GM23338 (cell line): Measurements from ENCODE around the gene SDHAF3. TPM values are rescaled to one million over a fixed set of nuclear protein-coding genes. Genes with fewer than 3 reads are reported as not detected.

ENCODE experiments used
- ATAC-seq: fragments of 200-7000 bp; cut with Tn5 transposase; 3 replicates; pipeline ENCODE4 v1.9.1; 2020
- DNase-seq: peaks from one replicate; pipeline ENCODE4 v3.0.0-alpha.2; 2015; ENCODE audit warnings: low spot score
- H2AFZ ChIP-seq: fragments of 200-600 bp; sonication (generic); 2 replicates; pipeline ENCODE4 v1.8.0; 2016; ENCODE audit warnings: antibody characterized with exemption, mild to moderate bottlenecking, moderate library complexity
- H3F3A ChIP-seq: fragments of 200-600 bp; sonication (generic); replicated peaks from 2 replicates; pipeline ENCODE4 v1.8.0; 2017; ENCODE audit warnings: antibody characterized with exemption, mixed run types, low read depth
- H3K27ac ChIP-seq: fragments of 200-600 bp; sonication (generic); 2 replicates; pipeline ENCODE4 v1.6.1; 2016; ENCODE audit warnings: low read depth
- H3K27me3 ChIP-seq: fragments of 200-600 bp; sonication (generic); 2 replicates; pipeline ENCODE4 v1.8.0; 2016; ENCODE audit warnings: mild to moderate bottlenecking, mixed run types, moderate library complexity; ENCODE audit not compliant: insufficient read depth
- H3K36me3 ChIP-seq: fragments of 200-600 bp; sonication (generic); 2 replicates; pipeline ENCODE4 v1.8.0; 2016; ENCODE audit warnings: mild to moderate bottlenecking; ENCODE audit not compliant: insufficient read depth
- H3K4me1 ChIP-seq: fragments of 200-600 bp; sonication (generic); 2 replicates; pipeline ENCODE4 v1.8.0; 2016; ENCODE audit warnings: mild to moderate bottlenecking, moderate library complexity; ENCODE audit not compliant: insufficient read depth
- H3K4me2 ChIP-seq: fragments of 200-600 bp; sonication (generic); 2 replicates; pipeline ENCODE4 v1.7.1; 2017; ENCODE audit warnings: mixed run types
- H3K4me3 ChIP-seq: fragments of 200-600 bp; sonication (generic); 2 replicates; pipeline ENCODE4 v1.6.1; 2016; ENCODE audit warnings: mixed run types
- H3K79me2 ChIP-seq: fragments of 200-600 bp; sonication (generic); replicated peaks from 2 replicates; pipeline ENCODE4 v1.8.0; 2017; ENCODE audit warnings: mild to moderate bottlenecking; ENCODE audit not compliant: insufficient read depth
- H3K9me2 ChIP-seq: fragments of 200-600 bp; sonication (generic); 2 replicates; pipeline ENCODE4 v1.8.0; 2017; ENCODE audit not compliant: insufficient read depth
- H4K20me1 ChIP-seq: fragments of 200-600 bp; sonication (generic); replicated peaks from 2 replicates; pipeline ENCODE4 v1.8.0; 2017; ENCODE audit warnings: mild to moderate bottlenecking; ENCODE audit not compliant: insufficient read depth
- H3K27ac Mint-ChIP-seq: 2 replicates; pipeline ENCODE4 v1.8.0; 2020; ENCODE audit warnings: inconsistent platforms, mild to moderate bottlenecking, moderate library complexity, mixed read lengths
- H3K27me3 Mint-ChIP-seq: 3 replicates; pipeline ENCODE4 v1.8.0; 2022; ENCODE audit warnings: low read depth, mild to moderate bottlenecking, moderate library complexity, mixed read lengths, inconsistent platforms; ENCODE audit not compliant: insufficient read depth, poor library complexity
- H3K36me3 Mint-ChIP-seq: 3 replicates; pipeline ENCODE4 v1.8.0; 2021; ENCODE audit warnings: low read depth, mild to moderate bottlenecking, inconsistent platforms, moderate library complexity, mixed read lengths
- H3K4me1 Mint-ChIP-seq: 3 replicates; pipeline ENCODE4 v1.8.0; 2020; ENCODE audit warnings: mild to moderate bottlenecking, inconsistent platforms, mixed read lengths
- H3K4me3 Mint-ChIP-seq: 3 replicates; pipeline ENCODE4 v1.8.0; 2021; ENCODE audit warnings: moderate library complexity, mild to moderate bottlenecking, inconsistent platforms, mixed read lengths
- H3K9me3 Mint-ChIP-seq: 3 replicates; pipeline ENCODE4 v1.8.0; 2020; ENCODE audit warnings: moderate library complexity, mild to moderate bottlenecking, inconsistent platforms, mixed read lengths
- CTCF ChIP-seq, 2 experiments: fragments of 200-600 bp in 1 of 2; sonication (generic) in 1 of 2; conservative IDR thresholded peaks; 2 replicates each; pipeline versions ENCODE4 v1.5.1 to v1.6.1; 2016 to 2017; ENCODE audit warnings: antibody characterized with exemption in 2 of 2, low read depth in 2 of 2, mild to moderate bottlenecking in 2 of 2, moderate library complexity in 1 of 2
- ETS1 ChIP-seq: IDR thresholded peaks from 2 replicates; pipeline ENCODE4 v1.6.1; 2016; ENCODE audit warnings: antibody characterized with exemption
- JUNB ChIP-seq: IDR thresholded peaks from one replicate; pipeline ENCODE4 v1.6.1; 2016; ENCODE audit warnings: antibody characterized with exemption; ENCODE audit not compliant: unreplicated experiment
- POLR2AphosphoS5 ChIP-seq: IDR thresholded peaks from 2 replicates; pipeline ENCODE4 v1.6.1; 2016; ENCODE audit warnings: antibody characterized with exemption, low read depth
- REST ChIP-seq: IDR thresholded peaks from one replicate; pipeline ENCODE4 v1.6.1; 2018; ENCODE audit warnings: antibody characterized with exemption; ENCODE audit not compliant: unreplicated experiment
- ZNF114 ChIP-seq: fragments of 250-450 bp; sonication (Bioruptor Pico); IDR thresholded peaks from 2 replicates; pipeline ENCODE4 v1.5.0; 2020; ENCODE audit warnings: mild to moderate bottlenecking, moderate library complexity
- ZNF331 ChIP-seq: fragments of 250-450 bp; sonication (Bioruptor Pico); IDR thresholded peaks from 2 replicates; pipeline ENCODE4 v1.5.0; 2020; ENCODE audit warnings: low read depth, mild to moderate bottlenecking, moderate library complexity
- ZNF462 ChIP-seq: fragments of 250-450 bp; sonication (Bioruptor Pico); IDR thresholded peaks from 2 replicates; pipeline ENCODE4 v1.5.0; 2020; ENCODE audit warnings: mild to moderate bottlenecking, moderate library complexity
- polyA plus RNA-seq: library from polyadenylated mRNA; unstranded; fragments of >200 nt; fragmentation: Nextera tagmentation; extraction: Ambion mirVana; gene quantifications from 2 replicates; pipeline ENCODE4 v1.2.1, GENCODE V29; 2016
- total RNA-seq: library from RNA; depleted of rRNA; stranded (reverse); fragments of >200 nt; shearing (Covaris generic); gene quantifications from 2 replicates; pipeline ENCODE4 v1.2.3, GENCODE V29; 2014

SDHAF3 gene
- total and polyA plus RNA-seq, 2 experiments from 2014 or later = 35.5 to 123 TPM

- H3K4me1 Mint-ChIP-seq = peaks cover 5% of the 10 kb centered on the region; the same call in 1 of the 3 replicates
- H3K79me2 ChIP-seq = no peaks in the 10 kb centered on the region
- H3K36me3 Mint-ChIP-seq = peaks cover 25% of the 10 kb centered on the region
- H3K27me3 ChIP-seq = no peaks in the 10 kb centered on the region
- H4K20me1 ChIP-seq = no peaks in the 10 kb centered on the region
- H3K9me2 ChIP-seq = peaks cover 10% of the 10 kb centered on the region; the same call in 1 of the 2 replicates
- H3K27ac ChIP-seq = no peak overlapping the region
- 0 out of 2 replicates have a peak overlapping the region, but pooled peaks have one; percentile 23 for H2AFZ ChIP-seq
- 0 out of 2 replicates have a peak, but pooled peaks cover 6% of the 10 kb centered on the region for H3K4me1 ChIP-seq
- ATAC-seq (no peak), DNase-seq (no peak)
- no peak for TF ChIP-seq CTCF (conservative IDR thresholded peaks at IDR 0.05; ENCODE audit: low read depth in 2 of 2)
- no peak for TF ChIP-seq ZNF462 (CRISPR knock-in tag)
- TF ChIP-seq ZNF331 (CRISPR knock-in tag) = no peak
- no peak for TF ChIP-seq ZNF114 (CRISPR knock-in tag)
- no peak for TF ChIP-seq JUNB
- TF ChIP-seq POLR2AphosphoS5 = no peak
- no peak for TF ChIP-seq ETS1
- TF ChIP-seq REST = no peak
- H3K27me3 Mint-ChIP-seq = peaks cover 7% of the 10 kb centered on the region
- H3K4me2 ChIP-seq = no peak overlapping the region
- peaks cover 26% of the 10 kb centered on the region; the same call in 2 of the 3 replicates for H3K9me3 Mint-ChIP-seq
- H3K27ac Mint-ChIP-seq = no peak overlapping the region
- no peaks in the 10 kb centered on the region for H3F3A ChIP-seq
- no peak overlapping the region for H3K4me3 ChIP-seq
- H3K36me3 ChIP-seq = no peaks in the 10 kb centered on the region
- no peak overlapping the region for H3K4me3 Mint-ChIP-seq
These were observed 39.2 kb upstream of the SDHAF3 start for GRCh38 chr7:97078023-97078969.
